Hepatocyte (in vitro differentiated cells): ENCODE measurements around the gene DNASE1.

Source experiments
- EZH2 ChIP-seq: fragments of 200-600 bp; sonication (generic); IDR thresholded peaks from 2 replicates; pipeline ENCODE4 v1.6.1; 2016; ENCODE audit warnings: antibody characterized with exemption, mild to moderate bottlenecking, borderline replicate concordance
- EZH2phosphoT487 ChIP-seq: fragments of 200-600 bp; sonication (generic); IDR thresholded peaks from one replicate; pipeline ENCODE4 v1.6.1; 2018; ENCODE audit warnings: antibody characterized with exemption, mild to moderate bottlenecking, low read depth, moderate library complexity; ENCODE audit not compliant: unreplicated experiment, severe bottlenecking
- TF ChIP-seq, protein P1 (sequence below): fragments of 200-600 bp; sonication (generic); IDR thresholded peaks from 2 replicates; pipeline ENCODE4 v1.5.1; 2016; ENCODE audit warnings: antibody characterized with exemption, mild to moderate bottlenecking; ENCODE audit not compliant: poor library complexity

GRCh38 chr16:3694051-3694450 lies 39.6 kb downstream of the DNASE1 start:
- TF ChIP-seq, protein P1, sequence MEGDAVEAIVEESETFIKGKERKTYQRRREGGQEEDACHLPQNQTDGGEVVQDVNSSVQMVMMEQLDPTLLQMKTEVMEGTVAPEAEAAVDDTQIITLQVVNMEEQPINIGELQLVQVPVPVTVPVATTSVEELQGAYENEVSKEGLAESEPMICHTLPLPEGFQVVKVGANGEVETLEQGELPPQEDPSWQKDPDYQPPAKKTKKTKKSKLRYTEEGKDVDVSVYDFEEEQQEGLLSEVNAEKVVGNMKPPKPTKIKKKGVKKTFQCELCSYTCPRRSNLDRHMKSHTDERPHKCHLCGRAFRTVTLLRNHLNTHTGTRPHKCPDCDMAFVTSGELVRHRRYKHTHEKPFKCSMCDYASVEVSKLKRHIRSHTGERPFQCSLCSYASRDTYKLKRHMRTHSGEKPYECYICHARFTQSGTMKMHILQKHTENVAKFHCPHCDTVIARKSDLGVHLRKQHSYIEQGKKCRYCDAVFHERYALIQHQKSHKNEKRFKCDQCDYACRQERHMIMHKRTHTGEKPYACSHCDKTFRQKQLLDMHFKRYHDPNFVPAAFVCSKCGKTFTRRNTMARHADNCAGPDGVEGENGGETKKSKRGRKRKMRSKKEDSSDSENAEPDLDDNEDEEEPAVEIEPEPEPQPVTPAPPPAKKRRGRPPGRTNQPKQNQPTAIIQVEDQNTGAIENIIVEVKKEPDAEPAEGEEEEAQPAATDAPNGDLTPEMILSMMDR, result no peak
- no peak for TF ChIP-seq EZH2phosphoT487
- TF ChIP-seq EZH2, result no peak
